Gastroesophageal sphincter (tissue), 4 donors: Measurements from ENCODE around the gene EPHA10. TPM values are rescaled to one million over a fixed set of nuclear protein-coding genes. Genes with fewer than 3 reads are reported as not detected.

Source experiments
- ATAC-seq: fragments of 150-250 bp; one replicate; pipeline ENCODE4 v1.9.1; 2016; ENCODE audit warnings: mild to moderate bottlenecking, moderate library complexity
- H3K27ac ChIP-seq, 4 donors: fragments of 200-600 bp; sonication (generic) in 3 of 4; 1 replicate in 3 of 4; 2 replicates in 1 of 4; pipeline ENCODE4 v1.5.1; 2016 to 2019
- H3K27me3 ChIP-seq: fragments of 200-600 bp; sonication (generic); one replicate; pipeline ENCODE4 v1.5.1; 2019
- H3K36me3 ChIP-seq, 2 donors: fragments of 200-600 bp; sonication (generic); one replicate each; pipeline ENCODE4 v1.5.1; 2019; ENCODE audit warnings: control low read depth in 1 of 2
- H3K4me1 ChIP-seq, 3 donors: fragments of 200-600 bp; sonication (generic); 1 replicate in 2 of 3; 2 replicates in 1 of 3; pipeline ENCODE4 v1.5.1; 2016 to 2019; ENCODE audit warnings: control low read depth in 2 of 3
- H3K4me3 ChIP-seq, 2 donors: fragments of 200-600 bp; sonication (generic); one replicate each; pipeline ENCODE4 v1.5.1; 2019; ENCODE audit warnings: mild to moderate bottlenecking in 1 of 2, moderate library complexity in 1 of 2
- H3K9me3 ChIP-seq, 3 donors: fragments of 200-600 bp; sonication (generic); one replicate each; pipeline ENCODE4 v1.5.1; 2017 to 2019; ENCODE audit warnings: control low read depth in 2 of 3
- EP300 ChIP-seq: sonication (generic); formaldehyde crosslinking; IDR thresholded peaks from one replicate; pipeline ENCODE4 v1.6.1; 2017; ENCODE audit warnings: antibody characterized with exemption, mild to moderate bottlenecking
- POLR2A ChIP-seq, 2 donors: fragments of 450-650 bp; IDR thresholded peaks; one replicate each; pipeline ENCODE4 v1.6.1; 2017; ENCODE audit warnings: antibody characterized with exemption in 2 of 2, mild to moderate bottlenecking in 2 of 2, moderate library complexity in 1 of 2
- POLR2AphosphoS5 ChIP-seq: sonication (generic); formaldehyde crosslinking; IDR thresholded peaks from one replicate; pipeline ENCODE4 v1.6.1; 2017; ENCODE audit warnings: antibody characterized with exemption
- WGBS, 2 donors: methylation state at CpG; one replicate each; pipeline ENCODE4 v1.1.5; 2018; ENCODE audit warnings: low coverage in 1 of 2; 5-methylcytosine and 5-hydroxymethylcytosine counted together
- total RNA-seq, 4 donors: library from RNA; depleted of rRNA; stranded (reverse); fragments of >200 nt; gene quantifications; one replicate each; pipeline ENCODE4 v1.1.0, GENCODE V29; 2016
- TF ChIP-seq, protein P1 (sequence below), 4 experiments: fragments of 200-600 bp in 2 of 4; fragments of 450-650 bp in 2 of 4; sonication (generic) in 1 of 4; IDR thresholded peaks; one replicate each; pipeline ENCODE4 v1.5.1; 2017 to 2019; ENCODE audit warnings: antibody characterized with exemption in 4 of 4, mild to moderate bottlenecking in 2 of 4, moderate library complexity in 2 of 4

EPHA10 gene
- total RNA-seq, 4 donors from 2014 or later, result 0.12 to 0.93 (median 0.51) TPM

DNA sequence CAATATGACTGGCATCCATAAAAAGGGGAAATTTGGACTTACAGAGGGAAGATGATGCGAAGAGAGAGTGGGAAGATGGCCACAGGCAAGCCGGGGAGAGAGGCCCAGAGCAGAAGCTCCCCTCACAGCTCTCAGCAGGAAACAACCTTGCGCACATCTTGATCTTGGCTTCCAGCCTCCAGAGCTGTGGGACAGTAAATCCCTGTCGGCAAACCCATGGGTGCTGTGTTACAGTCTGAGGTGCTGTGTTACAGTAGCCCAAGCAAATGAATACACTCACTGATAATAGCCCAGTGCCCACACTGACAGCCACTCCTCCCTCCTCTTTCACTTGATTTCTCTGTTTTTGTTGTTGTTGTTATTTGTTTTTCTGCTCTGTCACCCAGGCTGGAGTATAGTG lies 50.2 kb downstream of the EPHA10 start:
- 77% methylated on average over 4 of the region's 4 CpGs; no CpG with 5 or more reads in 1 of the 2 donors for WGBS, 2 donors
- Histone ChIP-seq H3K36me3 (no peaks in the 10 kb centered on the region), H3K4me3 (no peak overlapping the region), H3K9me3 (no peaks in the 10 kb centered on the region), H3K4me1 (no peaks in the 10 kb centered on the region), H3K27ac (no peak overlapping the region), H3K27me3 (peaks cover 35% of the 10 kb centered on the region)
- TF ChIP-seq, protein P1, sequence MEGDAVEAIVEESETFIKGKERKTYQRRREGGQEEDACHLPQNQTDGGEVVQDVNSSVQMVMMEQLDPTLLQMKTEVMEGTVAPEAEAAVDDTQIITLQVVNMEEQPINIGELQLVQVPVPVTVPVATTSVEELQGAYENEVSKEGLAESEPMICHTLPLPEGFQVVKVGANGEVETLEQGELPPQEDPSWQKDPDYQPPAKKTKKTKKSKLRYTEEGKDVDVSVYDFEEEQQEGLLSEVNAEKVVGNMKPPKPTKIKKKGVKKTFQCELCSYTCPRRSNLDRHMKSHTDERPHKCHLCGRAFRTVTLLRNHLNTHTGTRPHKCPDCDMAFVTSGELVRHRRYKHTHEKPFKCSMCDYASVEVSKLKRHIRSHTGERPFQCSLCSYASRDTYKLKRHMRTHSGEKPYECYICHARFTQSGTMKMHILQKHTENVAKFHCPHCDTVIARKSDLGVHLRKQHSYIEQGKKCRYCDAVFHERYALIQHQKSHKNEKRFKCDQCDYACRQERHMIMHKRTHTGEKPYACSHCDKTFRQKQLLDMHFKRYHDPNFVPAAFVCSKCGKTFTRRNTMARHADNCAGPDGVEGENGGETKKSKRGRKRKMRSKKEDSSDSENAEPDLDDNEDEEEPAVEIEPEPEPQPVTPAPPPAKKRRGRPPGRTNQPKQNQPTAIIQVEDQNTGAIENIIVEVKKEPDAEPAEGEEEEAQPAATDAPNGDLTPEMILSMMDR (IDR thresholded peaks at IDR 0.05), result no peak
- TF ChIP-seq EP300 (no peak), POLR2A (IDR thresholded peaks at IDR 0.05) (no peak), POLR2AphosphoS5 (no peak)
- no peak for ATAC-seq

DNA sequence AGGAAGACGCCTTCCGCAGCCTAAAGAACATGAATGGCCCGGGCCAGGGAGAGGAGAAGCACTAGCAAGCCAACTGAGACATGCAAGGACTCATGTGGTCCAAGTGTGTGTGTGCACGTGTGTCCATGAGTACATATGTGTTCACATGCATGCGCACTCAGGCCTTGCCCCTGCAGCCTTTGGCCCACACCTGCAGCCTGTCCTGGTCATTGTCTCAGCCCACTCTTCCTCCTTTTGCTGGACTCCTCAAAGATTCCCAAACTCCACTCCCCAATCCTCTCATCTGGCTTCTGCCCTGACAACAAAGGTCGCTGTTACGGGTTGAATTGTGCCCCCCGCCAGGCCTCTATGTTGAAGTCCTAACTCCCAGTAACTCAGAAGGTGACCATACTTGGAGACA lies 50.7 kb downstream of the EPHA10 start:
- Histone ChIP-seq H3K9me3 (no peaks in the 10 kb centered on the region), H3K4me3 (no peak overlapping the region), H3K27ac (no peak overlapping the region), H3K4me1 (no peaks in the 10 kb centered on the region), H3K36me3 (peaks cover 0 to under 1% of the 10 kb centered on the region in 2 donors), H3K27me3 (peaks cover 30% of the 10 kb centered on the region)
- 68 to 80% methylated on average over 2 to 3 of the region's 8 CpGs for WGBS, 2 donors
- TF ChIP-seq, protein P1 (IDR thresholded peaks at IDR 0.05), result no peak
- TF ChIP-seq POLR2AphosphoS5, result no peak
- no peak for TF ChIP-seq EP300
- no peak for TF ChIP-seq POLR2A (IDR thresholded peaks at IDR 0.05)
- no peak for ATAC-seq

DNA sequence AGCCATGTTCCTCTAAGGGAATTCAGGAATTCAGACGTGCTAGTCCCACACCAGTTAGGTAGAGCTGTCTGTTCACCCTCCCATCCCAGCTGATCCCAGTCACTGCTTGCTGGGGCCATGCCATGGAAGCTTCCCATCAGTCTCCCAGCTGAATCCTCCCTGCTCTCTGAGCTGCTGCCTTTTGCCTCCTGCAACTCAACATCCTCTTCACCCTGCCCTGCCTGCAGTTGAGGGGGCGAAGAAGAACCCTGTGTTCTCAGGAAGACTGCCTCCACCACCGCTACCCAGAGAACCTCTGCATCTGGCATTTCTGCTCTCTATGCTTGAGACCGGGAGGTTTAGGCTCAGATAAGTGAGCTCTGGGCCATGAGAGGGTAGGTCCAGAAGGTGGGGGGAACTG lies 56.4 kb downstream of the EPHA10 start:
- Histone ChIP-seq H3K9me3 (no peaks in the 10 kb centered on the region), H3K4me1 (no peaks in the 10 kb centered on the region), H3K36me3 (peaks cover 0 to 24% of the 10 kb centered on the region in 2 donors), H3K27me3 (no peaks in the 10 kb centered on the region), H3K4me3 (no peak overlapping the region), H3K27ac (no peak overlapping the region)
- 78% methylated on average over 4 of the region's 4 CpGs; no CpG with 5 or more reads in 1 of the 2 donors for WGBS, 2 donors
- ATAC-seq, result no peak
- TF ChIP-seq EP300, result no peak
- TF ChIP-seq POLR2AphosphoS5, result no peak
- TF ChIP-seq, protein P1 (IDR thresholded peaks at IDR 0.05), result no peak
- TF ChIP-seq POLR2A (IDR thresholded peaks at IDR 0.05), result no peak

DNA sequence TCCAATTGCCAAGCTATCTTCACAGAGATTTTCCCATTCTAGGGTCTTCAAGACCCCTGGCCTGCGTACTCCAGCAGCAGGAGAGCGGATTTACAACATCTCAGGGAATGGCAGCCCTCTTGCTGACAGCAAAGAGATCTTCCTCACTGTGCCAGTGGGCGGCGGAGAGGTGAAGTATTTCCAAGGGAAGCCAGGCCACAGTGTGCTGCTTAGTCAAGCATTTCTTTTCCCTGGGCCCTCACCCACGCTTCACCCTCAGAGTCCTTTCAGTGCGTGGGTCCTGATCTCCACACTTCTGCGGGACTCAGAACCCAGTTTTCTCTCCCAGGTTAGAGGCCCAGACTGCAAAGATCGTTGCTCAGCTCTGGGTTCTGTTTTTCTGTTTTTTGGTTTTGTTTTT lies 59.5 kb downstream of the EPHA10 start:
- Histone ChIP-seq H3K27ac (no peak overlapping the region), H3K36me3 (peaks cover 0 to 24% of the 10 kb centered on the region in 2 donors), H3K9me3 (no peaks in the 10 kb centered on the region), H3K27me3 (no peaks in the 10 kb centered on the region), H3K4me3 (no peak overlapping the region), H3K4me1 (no peaks in the 10 kb centered on the region)
- TF ChIP-seq EP300, result no peak
- no peak for TF ChIP-seq POLR2A (IDR thresholded peaks at IDR 0.05)
- TF ChIP-seq, protein P1 (IDR thresholded peaks at IDR 0.05), result no peak
- WGBS, 2 donors, result 48 to 66% methylated on average over 4 to 8 of the region's 8 CpGs
- no peak for ATAC-seq

DNA sequence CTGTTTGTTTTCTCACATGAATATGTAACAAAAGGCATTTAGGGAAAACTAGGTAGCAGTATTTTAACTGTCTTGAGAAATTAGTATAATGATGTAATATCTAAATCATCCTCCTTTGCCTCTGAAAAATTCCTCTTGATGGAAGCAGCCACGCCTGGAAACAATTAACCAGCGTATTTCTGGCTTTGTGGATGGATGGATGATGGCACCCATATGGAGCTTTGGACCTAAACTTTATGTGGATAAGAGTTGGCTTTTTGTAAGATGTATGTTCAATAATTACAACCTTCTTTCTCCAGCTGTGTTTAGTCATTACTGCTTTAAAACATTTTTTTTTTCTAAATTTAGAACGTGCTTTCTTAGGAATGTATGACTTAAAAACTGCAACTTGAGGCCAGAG lies 60.0 kb downstream of the EPHA10 start:
- Histone ChIP-seq H3K9me3 (no peaks in the 10 kb centered on the region), H3K36me3 (peaks cover 0 to 24% of the 10 kb centered on the region in 2 donors), H3K4me3 (no peak overlapping the region), H3K4me1 (no peaks in the 10 kb centered on the region), H3K27ac (no peak overlapping the region), H3K27me3 (no peaks in the 10 kb centered on the region)
- 26 to 44% methylated on average over 3 of the region's 3 CpGs for WGBS, 2 donors
- TF ChIP-seq POLR2A (IDR thresholded peaks at IDR 0.05) (no peak), POLR2AphosphoS5 (no peak), EP300 (no peak)
- TF ChIP-seq, protein P1 (IDR thresholded peaks at IDR 0.05), result no peak
- ATAC-seq, result no peak
